HG02678 (cell line): Measurements from ENCODE around the gene RIPOR2.
A peak's percentile ranks its signal among the peaks of the same experiment; 100 is the strongest.
"Not testable (repeated sequence)": the region's sequence is repeated elsewhere in the genome, so short reads cannot be mapped to it uniquely, and the experiment has no call there.

Source experiments
- ATAC-seq: cut with Tn5 transposase; IDR thresholded peaks from one replicate; pipeline ENCODE4 v1.9.1; 2021; ENCODE audit warnings: mild to moderate bottlenecking, moderate library complexity; ENCODE audit not compliant: unreplicated experiment

RIPOR2 gene

DNA sequence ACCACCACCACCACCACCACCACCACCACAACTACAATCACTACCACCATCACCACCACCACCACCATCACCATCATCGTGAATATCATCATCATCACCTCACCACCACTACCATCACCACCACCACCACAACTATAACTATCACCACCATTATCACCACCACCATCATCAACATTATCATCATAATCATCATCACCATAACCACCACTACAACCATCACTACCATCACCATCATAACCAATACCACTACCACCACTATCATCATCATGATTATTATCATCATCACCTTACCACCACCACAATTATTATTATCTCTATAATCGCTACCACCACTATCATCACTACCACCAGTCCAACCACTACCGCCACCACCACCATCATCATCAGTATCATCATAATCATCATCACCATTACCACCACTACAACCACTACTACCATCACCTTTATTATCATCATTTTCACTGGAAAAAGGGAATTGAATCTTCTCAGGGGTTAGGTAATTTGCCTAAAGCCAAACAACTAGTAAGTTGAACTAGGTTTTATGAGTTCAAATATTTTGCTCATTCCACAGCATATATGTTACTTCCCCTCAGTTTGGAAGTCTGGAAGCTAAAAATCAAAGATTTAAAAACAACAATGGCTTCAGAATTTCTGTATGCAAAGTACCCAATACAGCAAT lies 8.3 kb downstream of the RIPOR2 start:
- ATAC-seq: no peak

DNA sequence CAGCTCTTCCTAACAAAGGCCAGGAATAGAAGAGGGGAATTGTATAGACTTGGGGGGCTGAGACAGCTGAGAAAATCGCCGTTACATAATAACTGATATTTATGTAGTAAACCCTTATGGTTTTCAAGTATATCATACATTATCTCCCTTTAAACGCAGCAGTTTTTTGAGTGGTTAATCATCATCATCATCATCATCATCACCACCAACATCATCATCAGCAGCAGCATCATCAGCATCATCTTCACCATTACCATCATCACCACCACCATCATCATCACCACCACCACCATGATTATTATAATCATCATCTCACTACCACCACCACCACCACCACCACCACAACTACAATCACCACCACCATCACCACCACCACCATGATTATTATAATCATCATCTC lies 9.1 kb downstream of the RIPOR2 start:
- not testable (repeated sequence) for ATAC-seq

DNA sequence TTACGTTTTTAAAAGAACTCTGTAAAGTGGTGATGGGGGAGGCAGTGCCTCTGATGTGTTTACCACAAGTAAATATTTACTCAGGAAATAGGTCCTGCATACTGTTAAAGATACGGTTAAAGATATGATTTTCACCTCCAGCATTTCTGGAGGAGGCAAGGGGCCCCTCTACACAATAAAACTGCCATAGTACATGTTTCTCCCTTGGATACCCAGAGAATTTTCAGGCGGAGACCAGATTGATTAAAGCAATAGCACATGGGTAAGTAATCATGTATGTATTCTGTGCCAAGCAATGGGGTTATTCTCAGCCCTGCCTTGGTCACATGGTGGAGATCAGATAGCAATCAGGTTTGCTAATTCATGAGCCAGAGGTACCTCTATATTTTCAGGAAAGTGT lies 9.6 kb downstream of the RIPOR2 start:
- no peak for ATAC-seq

DNA sequence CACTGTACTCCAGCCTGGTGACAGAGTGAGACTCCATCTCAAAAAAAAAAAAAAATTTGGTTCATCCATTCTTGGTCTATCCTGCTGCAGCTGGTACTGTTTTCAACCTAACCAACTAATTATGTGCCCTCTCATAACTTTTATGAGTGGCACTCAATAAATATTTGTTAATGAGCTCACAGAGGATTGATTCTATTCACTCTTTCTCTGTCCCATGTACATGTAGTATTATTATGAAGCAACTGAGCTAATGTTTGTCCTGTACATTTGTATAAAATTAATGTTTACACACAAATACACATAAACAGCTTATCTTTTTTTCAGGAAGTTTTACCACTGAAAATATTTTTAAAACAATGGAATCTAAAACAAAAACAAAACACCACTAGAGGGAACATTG lies 10.1 kb downstream of the RIPOR2 start:
- no peak for ATAC-seq

DNA sequence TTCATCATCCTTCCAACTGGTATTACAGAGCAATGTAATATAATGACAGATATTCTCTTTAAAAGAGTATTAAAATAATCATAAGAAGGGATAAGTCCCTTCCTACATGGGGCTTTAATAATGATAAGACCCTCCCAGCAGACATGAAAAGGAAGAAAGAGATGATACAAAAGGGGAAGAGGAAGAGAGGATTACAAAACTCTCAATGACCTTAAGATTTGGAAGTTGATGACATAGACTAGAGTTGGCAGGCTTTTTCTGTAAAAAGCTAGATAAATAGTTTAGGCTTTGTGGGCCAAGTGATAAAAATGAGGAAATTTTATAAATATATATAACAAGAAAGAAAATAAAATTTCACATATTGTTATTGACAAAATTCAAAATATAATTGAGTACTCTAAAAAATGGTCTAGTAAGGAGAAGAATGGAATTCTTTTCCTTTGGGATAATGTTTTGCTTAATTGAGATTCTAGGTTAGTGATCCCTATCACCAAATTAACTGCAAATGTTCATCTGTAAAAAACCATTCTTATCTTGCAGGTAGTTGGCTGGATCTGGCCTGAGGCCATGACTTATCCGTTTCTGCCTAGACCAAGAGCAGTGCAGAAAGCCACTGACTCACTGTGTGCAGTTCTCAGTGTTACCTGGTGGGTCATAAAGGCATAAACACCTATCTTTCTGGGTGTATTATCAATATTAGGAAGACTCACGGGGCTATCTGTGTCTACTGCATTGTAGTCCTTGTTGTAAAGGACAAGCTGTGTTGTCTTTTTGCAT lies 11.0 kb downstream of the RIPOR2 start:
- ATAC-seq: no peak

DNA sequence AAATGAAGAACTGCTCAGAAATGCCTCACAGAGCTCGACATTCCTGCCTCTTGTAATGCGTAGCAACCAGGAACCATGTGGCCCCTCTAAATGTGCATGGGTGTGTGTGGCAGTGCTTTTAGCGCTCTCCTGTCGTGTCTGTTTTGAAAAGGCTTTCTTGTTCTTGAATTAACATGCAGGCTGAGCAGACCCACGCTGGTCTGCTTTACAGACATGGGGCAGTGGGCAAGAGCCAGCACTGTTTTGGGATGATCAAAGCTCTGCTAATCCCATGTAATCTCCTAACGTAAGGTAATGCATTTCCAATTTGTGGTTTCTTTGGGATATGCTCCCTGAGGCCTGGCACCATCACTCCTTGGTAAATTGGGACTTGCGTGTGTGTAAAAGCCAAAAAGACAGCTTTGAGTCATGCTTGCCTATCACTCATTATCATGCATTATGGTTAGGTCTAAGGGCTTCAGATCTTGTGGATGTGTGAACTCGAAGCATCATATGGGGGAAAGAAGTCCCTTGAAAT lies 11.8 kb downstream of the RIPOR2 start:
- ATAC-seq: no peak

DNA sequence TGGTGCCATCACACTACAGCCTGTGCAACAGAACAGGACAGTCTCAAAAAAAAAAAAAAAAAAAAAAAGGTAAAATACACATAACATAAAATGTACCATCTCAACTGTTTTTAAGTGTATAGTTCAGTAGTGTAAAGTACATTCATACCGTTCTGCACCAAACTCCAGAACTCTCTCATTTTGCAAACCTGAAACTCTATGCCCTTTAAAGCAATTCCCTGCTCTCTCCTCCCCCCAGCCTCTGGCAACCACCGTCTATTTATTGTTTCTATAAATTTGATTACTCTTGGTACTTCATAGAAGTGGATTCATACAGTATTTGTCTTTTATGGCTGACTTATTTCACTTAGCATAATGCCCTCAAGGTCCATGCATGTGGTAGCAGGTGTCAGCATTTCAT lies 12.9 kb downstream of the RIPOR2 start:
- ATAC-seq: no peak

DNA sequence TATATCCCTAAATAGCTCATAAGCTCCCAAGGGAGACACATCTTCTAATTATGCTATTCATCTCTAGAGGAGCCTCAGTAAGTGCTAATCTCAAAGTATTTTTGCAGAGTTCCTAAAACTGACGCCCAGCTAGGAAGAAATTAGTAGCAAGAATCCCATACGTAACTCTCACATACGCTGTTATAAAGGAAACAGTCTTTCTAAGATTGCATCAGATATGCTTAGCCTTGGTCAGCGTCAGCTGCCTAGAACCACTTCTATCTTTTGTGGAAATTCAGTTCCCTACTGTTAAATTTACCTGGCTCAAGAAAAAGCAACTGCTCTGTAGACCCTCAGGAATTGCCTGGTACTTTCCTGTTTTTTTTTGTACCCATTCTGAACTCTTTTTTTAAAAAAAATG lies 13.6 kb downstream of the RIPOR2 start:
- ATAC-seq: no peak

DNA sequence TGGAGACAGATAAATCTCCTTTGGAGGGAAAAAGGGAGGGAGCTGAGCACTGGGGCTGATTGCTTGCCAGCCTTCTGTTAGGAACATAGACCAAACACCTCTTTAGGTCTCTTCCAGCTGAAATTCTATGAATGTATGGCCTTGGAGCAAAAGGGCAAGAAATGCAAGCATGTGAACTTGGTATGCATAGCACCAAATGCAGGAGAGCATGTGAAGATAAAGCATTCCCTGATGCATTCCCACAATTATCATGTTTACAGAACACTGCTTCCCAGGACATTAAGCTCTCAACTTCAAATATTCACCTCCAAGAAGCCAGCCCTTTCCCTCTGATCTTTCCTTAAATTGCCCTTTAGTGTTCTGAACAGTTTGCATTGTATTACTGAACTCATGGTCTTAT lies 15.6 kb downstream of the RIPOR2 start:
- no peak for ATAC-seq

DNA sequence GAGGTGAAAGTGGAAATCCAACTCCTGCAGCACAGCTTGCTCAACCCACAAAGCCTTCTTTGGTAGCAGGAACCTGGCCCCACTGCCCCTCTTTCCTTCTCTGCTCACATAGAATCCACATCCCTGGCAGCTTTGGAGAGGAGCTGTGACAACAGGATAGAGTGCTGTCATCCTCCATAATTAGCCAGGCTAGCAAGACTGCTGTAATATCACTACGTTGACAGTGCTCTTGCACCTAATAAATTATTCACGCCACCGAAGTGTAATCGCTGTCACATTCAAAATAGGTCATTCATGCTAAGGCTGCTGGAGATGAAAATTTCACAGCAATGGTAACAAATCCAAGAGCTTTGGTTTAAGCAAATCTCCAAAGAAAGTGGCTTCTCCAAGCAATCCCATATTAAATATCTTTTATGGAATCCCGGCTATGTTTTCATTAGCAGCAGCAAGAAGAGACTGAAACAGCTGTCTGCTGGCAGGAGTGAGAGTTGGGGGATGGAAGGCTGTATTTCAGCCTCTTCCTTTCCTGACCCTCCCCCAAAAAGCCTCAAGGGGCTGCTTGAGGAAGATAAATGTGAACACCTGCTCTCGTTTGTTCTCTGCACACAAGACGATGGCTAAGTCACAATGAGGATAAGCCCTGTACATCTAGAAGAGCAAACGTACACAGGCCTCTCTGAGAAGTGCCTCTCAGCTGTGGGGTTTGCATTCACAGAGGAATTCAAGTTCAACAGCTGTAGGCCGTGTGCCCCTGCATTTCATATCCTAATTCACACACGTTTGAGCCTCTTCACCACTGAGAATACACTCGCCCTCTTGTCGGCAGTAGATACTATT lies 16.5 kb downstream of the RIPOR2 start:
- peak; percentile 55 for ATAC-seq

DNA sequence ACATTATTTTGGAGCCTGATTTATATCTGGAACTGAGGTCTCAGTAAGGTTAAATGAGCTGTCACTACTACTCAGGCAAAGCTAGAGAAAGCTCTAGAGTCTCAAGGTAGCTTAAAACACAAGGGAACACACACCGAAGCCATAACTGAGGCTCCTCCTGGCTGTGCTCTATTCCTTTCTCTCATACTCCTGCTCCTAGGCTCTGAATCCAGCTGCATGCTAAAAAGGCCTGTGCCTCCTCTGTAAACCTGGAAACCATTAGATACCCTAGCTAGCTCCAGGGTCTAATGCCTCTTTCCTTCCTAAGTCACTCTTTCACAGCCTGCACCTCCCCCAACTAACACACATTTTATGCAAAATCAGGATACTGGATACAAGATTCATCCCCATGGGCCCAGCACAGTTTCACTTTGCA lies 17.1 kb downstream of the RIPOR2 start:
- ATAC-seq: no peak

DNA sequence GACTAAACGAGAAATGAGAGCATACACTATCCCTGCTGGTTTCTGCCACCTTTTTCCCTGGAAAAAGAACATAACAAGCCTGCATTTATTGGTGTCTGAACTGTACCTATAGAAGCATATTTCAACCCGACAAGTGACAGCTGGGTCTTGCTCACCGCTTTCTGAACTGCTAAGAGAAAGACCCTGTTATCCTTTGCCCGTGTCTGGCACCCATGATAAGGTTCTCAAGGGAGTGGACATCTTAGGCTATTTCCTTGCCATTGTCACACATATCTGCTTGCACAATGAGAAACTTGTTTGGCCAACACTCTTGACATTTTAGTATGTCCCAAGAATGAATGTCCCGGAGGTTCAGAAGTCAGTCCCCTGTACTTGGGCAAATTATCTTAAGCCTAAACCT lies 19.3 kb downstream of the RIPOR2 start:
- no peak for ATAC-seq

DNA sequence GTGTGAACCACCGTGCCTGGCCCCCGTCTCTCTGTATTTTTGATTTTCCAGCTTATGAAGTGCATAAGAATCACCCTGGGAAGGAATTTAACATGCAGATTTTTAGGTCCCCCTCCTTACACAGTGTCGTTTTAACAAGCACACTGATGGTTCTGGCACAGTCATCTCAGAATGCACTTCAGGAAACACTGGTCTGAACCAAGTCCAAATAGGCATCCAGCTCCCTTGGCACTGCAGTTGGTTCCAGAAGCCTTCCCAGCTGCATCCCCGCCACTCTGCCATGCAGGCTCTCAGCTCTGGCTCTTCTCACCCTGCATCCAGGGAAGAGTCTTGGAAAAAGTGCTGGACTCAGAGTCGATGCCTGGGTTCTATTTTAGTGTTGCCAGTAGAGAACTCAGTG lies 20.1 kb downstream of the RIPOR2 start:
- no peak for ATAC-seq

DNA sequence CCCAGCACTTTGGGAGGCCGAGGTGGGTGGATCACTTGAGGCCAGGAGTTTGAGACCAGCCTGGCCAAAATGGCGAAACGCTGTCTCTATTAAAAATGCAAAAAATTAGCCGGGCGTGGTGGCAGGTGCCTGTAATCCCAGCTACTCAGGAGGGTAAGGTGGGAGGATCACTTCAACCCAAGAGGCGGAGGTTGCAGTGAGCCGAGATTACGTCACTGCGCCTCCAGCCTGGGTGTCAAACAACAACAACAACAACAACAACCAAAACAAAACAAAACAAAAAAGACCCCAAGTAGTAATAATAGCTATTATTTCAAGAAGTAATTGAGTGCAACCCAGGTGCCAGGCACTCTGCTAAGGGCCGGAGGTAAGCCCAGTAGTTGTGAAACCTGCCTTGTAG lies 21.7 kb downstream of the RIPOR2 start:
- ATAC-seq: not testable (repeated sequence)

DNA sequence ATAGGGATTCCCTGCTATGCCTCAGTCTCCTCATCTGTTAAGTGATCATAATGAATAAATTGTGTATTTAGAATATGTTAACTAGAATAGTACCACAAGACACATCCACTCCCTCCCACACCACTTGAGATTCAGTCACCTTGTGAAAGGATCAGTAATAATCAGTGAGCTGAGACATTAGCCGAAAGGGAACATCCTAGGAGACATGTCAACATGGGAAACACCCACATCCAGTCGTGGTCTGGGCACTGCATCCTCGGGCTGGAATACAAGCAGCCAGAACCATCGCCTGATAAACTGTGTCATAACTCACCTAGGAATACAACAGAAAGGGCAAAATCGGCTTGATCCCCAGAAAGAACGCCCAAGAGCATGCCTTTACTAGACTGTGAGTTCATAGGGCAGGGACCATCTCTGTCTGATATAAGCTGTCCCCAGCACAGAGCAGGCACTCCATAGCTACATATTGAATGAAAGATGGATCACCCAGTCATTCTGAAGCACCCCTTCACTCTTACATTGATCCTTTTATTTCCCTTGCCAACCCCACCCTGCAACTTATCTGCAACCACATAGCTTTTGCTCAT lies 23.9 kb downstream of the RIPOR2 start:
- ATAC-seq: no peak

DNA sequence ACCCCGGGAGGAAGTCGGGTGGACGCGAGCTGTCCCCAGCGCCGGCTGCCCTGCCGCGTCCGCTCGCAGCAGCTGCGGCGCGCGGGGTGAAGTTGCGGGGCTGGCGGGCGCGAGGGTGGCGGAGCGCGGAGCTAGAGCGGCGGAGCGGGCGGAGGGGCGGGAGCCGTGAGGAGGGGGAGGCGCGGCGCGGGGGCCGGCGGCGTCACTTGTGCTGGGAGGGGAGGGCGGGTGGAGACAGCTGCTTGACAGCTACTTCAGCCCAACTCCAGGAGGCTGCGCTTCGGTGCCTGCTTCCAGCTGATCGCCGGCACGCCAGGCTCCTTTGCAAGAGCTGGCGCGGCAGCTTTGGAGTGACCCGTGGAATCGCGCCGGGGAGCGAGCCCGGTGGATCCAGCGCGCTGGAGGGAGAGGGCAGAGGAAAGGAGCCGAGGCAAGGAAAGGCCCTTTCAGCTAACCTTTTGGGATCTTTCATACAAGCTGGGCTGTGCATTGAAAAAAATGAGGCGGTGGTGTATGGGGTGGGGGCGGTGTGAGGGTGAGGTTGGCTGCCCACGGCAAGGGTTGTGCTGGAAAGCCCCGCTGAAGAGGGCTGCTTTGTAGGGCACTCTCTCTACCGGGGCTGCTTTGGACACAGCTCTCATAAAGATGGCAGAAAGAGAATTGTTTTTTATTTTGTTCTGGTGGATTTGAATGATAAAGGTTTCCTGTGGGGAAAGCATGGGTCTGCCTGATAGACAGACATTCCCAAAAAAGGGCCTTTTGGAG lies 24.6 kb downstream of the RIPOR2 start:
- ATAC-seq: peak; percentile 30

DNA sequence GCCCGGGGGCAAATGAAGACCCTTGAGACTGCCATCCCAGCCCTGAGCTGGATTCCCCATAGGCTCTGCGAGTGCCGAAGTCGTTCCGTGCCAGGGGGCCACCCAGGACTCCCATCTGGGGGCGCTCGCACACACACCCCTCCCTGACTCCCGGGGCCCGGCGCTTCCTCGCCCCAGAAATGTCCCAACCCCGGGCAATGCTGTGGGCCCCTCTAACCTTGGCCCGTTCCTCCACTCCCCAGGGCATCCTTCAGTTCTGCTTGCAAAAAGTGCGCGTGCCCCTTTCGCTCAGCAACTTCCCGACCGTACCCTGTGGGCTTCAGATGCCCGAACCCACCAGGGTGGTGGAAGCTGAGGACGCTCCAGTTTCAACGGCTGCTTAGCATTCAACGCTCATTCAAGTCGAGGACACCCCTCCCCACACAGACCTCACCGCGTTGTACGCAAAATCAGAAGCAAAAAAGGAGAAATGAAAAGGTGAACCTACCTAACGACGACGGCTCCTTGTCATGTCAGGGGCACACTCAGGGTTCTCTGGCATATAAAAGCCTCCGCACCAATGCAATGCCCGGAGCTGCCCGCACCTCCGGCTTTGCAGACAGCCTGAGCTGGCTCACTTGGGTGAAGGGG lies 25.3 kb downstream of the RIPOR2 start:
- peak; percentile 54 for ATAC-seq

DNA sequence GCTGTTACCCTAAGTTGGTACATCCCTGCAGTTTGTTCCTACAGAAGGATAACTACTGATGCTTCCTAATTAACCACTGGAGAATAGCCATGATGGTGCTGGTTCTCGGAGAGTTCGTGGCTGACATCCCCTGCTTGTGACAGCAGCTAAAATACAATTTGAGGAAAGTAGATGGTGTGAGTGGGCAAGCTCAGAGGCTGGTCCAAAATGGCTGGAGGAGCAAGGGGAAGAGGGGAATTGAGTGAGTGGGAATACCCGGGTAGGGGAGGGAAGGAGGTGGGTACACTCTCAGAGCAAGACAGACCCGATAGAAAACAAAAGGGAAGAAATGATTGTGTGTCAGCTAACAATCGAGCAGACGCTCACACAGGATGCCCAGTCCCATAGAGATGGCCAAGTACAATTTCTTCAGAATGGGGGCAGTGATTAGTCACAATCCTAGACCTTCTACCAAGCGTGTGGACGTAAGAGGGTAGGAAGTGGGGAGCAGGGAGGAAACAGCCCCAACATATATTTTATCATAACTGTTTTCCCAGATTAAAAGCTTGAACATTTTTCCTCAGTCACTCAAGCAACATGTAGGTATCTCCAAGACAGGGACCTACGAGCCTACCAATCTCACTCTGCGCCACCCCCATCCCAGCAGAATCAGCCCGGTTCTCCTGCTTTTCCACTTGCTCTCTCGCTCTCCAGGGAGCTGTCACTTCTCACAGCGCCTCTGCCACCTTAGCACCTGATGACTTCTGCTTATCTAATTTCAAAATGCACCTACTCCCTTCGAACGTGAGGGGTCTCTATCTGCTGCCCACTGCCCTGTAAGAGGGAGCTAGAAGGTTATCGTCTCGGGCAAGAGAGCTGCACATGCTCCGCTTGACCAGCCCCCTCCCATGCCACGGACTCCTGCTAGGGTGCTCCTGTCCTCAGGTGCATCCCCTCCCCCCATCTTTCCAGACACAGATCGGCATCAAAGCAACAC lies 26.2 kb downstream of the RIPOR2 start:
- no peak for ATAC-seq

DNA sequence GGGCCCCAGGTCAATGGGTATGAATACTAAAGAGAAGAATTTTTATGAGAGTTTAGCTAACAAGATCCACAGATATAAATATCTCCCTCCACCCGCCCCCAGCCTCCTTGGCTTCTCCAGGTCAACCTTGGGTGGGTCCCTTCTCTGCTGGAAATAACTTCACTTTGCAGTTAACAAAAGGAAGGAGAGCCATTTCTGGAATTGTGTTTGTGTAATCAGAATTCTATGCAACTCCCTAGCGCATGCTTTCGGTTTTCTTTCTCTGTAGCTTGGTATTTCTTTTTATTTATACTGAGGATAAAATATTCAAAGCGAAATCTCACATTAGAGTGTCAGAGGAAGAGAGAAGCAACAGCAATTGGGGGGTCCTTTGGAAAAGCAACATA lies 27.1 kb downstream of the RIPOR2 start:
- ATAC-seq: no peak
